A673 (cell line): ENCODE measurements around the gene KIF26B. TPM values are rescaled to one million over a fixed set of nuclear protein-coding genes. Genes with fewer than 3 reads are reported as not detected.

Experiments
- BruUV-seq: library from RNA; stranded (reverse); fragments of 400-500 nt; replicated peaks from 2 replicates; lab custom pipeline; 2021; lab: Mats Ljungman, UMichigan
- CTCF ChIA-PET: fragments of 300-600 bp; sonication (Branson Sonifier 250); formaldehyde crosslinking; loops from one replicate; lab custom pipeline; 2022; ENCODE audit warnings: antibody characterized with exemption; lab: Charles Lee
- POLR2A ChIA-PET: fragments of 300-600 bp; sonication (Branson Sonifier 250); formaldehyde crosslinking; loops from one replicate; lab custom pipeline; 2022; ENCODE audit warnings: antibody characterized with exemption; ENCODE audit not compliant: low non-redundant PET; lab: Charles Lee
- DNase-seq: peaks from one replicate; pipeline ENCODE4 v3.0.0-alpha.2; 2015; ENCODE audit warnings: low spot score
- H3K27ac ChIP-seq: fragments of 200-600 bp; sonication (generic); 2 replicates; pipeline ENCODE4 v1.5.1; 2016; ENCODE audit warnings: mixed run types, low read depth, mild to moderate bottlenecking, mixed read lengths, antibody characterized with exemption, low read length; ENCODE audit not compliant: poor library complexity, severe bottlenecking
- H3K27me3 ChIP-seq: fragments of 200-600 bp; sonication (generic); replicated peaks from 2 replicates; pipeline ENCODE4 v1.6.1; 2017; ENCODE audit warnings: mixed run types, low read depth, mild to moderate bottlenecking, mixed read lengths, antibody characterized with exemption, low read length; ENCODE audit not compliant: insufficient read depth, poor library complexity
- H3K36me3 ChIP-seq: fragments of 200-600 bp; sonication (generic); 2 replicates; pipeline ENCODE4 v1.6.1; 2016; ENCODE audit warnings: mixed run types, mild to moderate bottlenecking, mixed read lengths, antibody characterized with exemption, low read length; ENCODE audit not compliant: insufficient read depth, poor library complexity, severe bottlenecking
- H3K4me1 ChIP-seq: fragments of 200-600 bp; sonication (generic); 2 replicates; pipeline ENCODE4 v1.6.1; 2017; ENCODE audit warnings: mixed run types, mild to moderate bottlenecking, mixed read lengths, antibody characterized with exemption, low read length; ENCODE audit not compliant: insufficient read depth, poor library complexity, severe bottlenecking
- H3K4me3 ChIP-seq: fragments of 200-600 bp; sonication (generic); 2 replicates; pipeline ENCODE4 v1.5.1; 2016; ENCODE audit warnings: low read depth, mixed run types, mild to moderate bottlenecking, mixed read lengths, low read length; ENCODE audit not compliant: poor library complexity, severe bottlenecking
- H3K9me3 ChIP-seq: fragments of 200-600 bp; sonication (generic); 2 replicates; pipeline ENCODE4 v1.6.1; 2016; ENCODE audit warnings: mixed run types, low read depth, mild to moderate bottlenecking, mixed read lengths, antibody characterized with exemption, low read length; ENCODE audit not compliant: poor library complexity, severe bottlenecking
- CTCF ChIP-seq: fragments of 300-800, 200-600 bp; sonication (generic); conservative IDR thresholded peaks from 2 replicates; pipeline ENCODE4 v1.5.1; 2017; ENCODE audit warnings: low read depth, mild to moderate bottlenecking, antibody characterized with exemption, low read length, moderate library complexity, mixed read lengths
- EZH2 ChIP-seq: fragments of 200-600 bp; sonication (generic); IDR thresholded peaks from 2 replicates; pipeline ENCODE4 v1.6.1; 2017; ENCODE audit warnings: borderline replicate concordance, low read depth, mild to moderate bottlenecking, mixed read lengths, antibody characterized with exemption, low read length; ENCODE audit not compliant: poor library complexity, severe bottlenecking
- intact Hi-C: fragments of 100-400 bp; cut with micrococcal nuclease; formaldehyde crosslinking; loops from one replicate; pipeline ENCODE4 v1.10.0; 2022; ENCODE audit not compliant: unreplicated experiment
- total RNA-seq: library from RNA; stranded (reverse); gene quantifications from 2 replicates; pipeline ENCODE4 v1.2.3, GENCODE V29; 2021

Gene KIF26B
- total RNA-seq, 1 experiment from 2014 or later, result not detected

- Histone ChIP-seq H3K4me1 (no peaks in the 10 kb centered on the region), H3K9me3 (no peaks in the 10 kb centered on the region), H3K27ac (no peak overlapping the region), H3K36me3 (no peaks in the 10 kb centered on the region), H3K4me3 (no peak overlapping the region), H3K27me3 (peaks cover 10% of the 10 kb centered on the region)
- no TSS peak for BruUV-seq
- TF ChIP-seq EZH2, result no peak
- no peak for TF ChIP-seq CTCF
- intact Hi-C loops, result no loop called here
- CTCF ChIA-PET, result no interaction called here
- POLR2A ChIA-PET, result no interaction called here
- DNase-seq, result no peak
Observed at GRCh38 chr1:245345191-245345884, 190.6 kb downstream of the KIF26B start.

GRCh38 chr1:245348626-245349025, 193.8 kb downstream of the KIF26B start:
- no peak overlapping the region for H3K4me3 ChIP-seq
- H3K27me3 ChIP-seq, result peaks cover 21% of the 10 kb centered on the region
- no peaks in the 10 kb centered on the region for H3K36me3 ChIP-seq
- no peak overlapping the region for H3K27ac ChIP-seq
- no peaks in the 10 kb centered on the region for H3K4me1 ChIP-seq
- intact Hi-C loops, result no loop called here
- no peak for DNase-seq
- POLR2A ChIA-PET, result no interaction called here
- no peak for TF ChIP-seq CTCF
- no peaks in the 10 kb centered on the region for H3K9me3 ChIP-seq
- BruUV-seq, result no TSS peak
- CTCF ChIA-PET, result no interaction called here

GRCh38 chr1:245353411-245353810, 198.6 kb downstream of the KIF26B start:
- POLR2A ChIA-PET, result no interaction called here
- intact Hi-C loops, result no loop called here
- DNase-seq, result no peak
- Histone ChIP-seq H3K9me3 (no peaks in the 10 kb centered on the region), H3K27me3 (peaks cover 16% of the 10 kb centered on the region), H3K27ac (no peak overlapping the region), H3K4me3 (no peak overlapping the region), H3K36me3 (no peaks in the 10 kb centered on the region), H3K4me1 (no peaks in the 10 kb centered on the region)
- CTCF ChIA-PET, result no interaction called here
- no TSS peak for BruUV-seq
- no peak for TF ChIP-seq CTCF
- TF ChIP-seq EZH2, result no peak
